Measurements from ENCODE around the gene STIMATE. TPM values are rescaled to one million over a fixed set of nuclear protein-coding genes. Genes with fewer than 3 reads are reported as not detected.

STIMATE gene
- total and polyA plus RNA-seq, 9 of the 15 experiments (the other 6 are each of a cell fraction or from before 2014, with no cell fraction given): 0.14 to 7.7 (median 4.9) TPM

- intact Hi-C loops (cut with micrococcal nuclease) (no loop called here), in situ Hi-C loops (cut with MboI) (no loop called here)
- H3K27ac ChIP-seq (ENCODE audit: extremely low read depth, low read depth, low read length): no peak overlapping the region
- H3K9me3 ChIP-seq (replicated peaks; ENCODE audit: control insufficient read depth, insufficient read depth, low read depth, low read length): no peaks in the 10 kb centered on the region
- BruUV-seq (replicated peaks): no TSS peak
- POLR2A ChIA-PET: interaction anchor here (0.5 to 2.5 kb wide), 2 partner anchors 15 to 1302 kb away, joined by 4 to 11 read pairs; no protein-coding TSS in a partner anchor
- no peaks in the 10 kb centered on the region for H3K79me2 ChIP-seq (ENCODE audit: control insufficient read depth, insufficient read depth, low read length)
- 69% methylated on average over 6 of the region's 10 CpGs for WGBS (ENCODE audit: insufficient coverage, low coverage, missing lambda C conversion rate)
- CTCF ChIA-PET (ENCODE audit: low intra/inter-chr PET ratio): no interaction called here
- no peak for TF ChIP-seq JUNB (CRISPR knock-in tag; conservative IDR thresholded peaks at IDR 0.05)
- no peak for TF ChIP-seq HNRNPH1 (optimal IDR thresholded peaks at IDR 0.05; ENCODE audit: low read depth, low read length)
- no peak for TF ChIP-seq ZNF77 (CRISPR knock-in tag; IDR thresholded peaks at IDR 0.05)
- TF ChIP-seq NEUROD1 (IDR thresholded peaks at IDR 0.05; ENCODE audit: borderline replicate concordance, low read depth, low read length, partially characterized antibody): no peak
- no peak for TF ChIP-seq KAT2B (IDR thresholded peaks at IDR 0.05; ENCODE audit: low read depth, low read length)
- TF ChIP-seq, protein P1, sequence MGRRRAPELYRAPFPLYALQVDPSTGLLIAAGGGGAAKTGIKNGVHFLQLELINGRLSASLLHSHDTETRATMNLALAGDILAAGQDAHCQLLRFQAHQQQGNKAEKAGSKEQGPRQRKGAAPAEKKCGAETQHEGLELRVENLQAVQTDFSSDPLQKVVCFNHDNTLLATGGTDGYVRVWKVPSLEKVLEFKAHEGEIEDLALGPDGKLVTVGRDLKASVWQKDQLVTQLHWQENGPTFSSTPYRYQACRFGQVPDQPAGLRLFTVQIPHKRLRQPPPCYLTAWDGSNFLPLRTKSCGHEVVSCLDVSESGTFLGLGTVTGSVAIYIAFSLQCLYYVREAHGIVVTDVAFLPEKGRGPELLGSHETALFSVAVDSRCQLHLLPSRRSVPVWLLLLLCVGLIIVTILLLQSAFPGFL (CRISPR knock-in tag; IDR thresholded peaks at IDR 0.05): no peak
- no peak for TF ChIP-seq MEIS2 (IDR thresholded peaks at IDR 0.05; ENCODE audit: partially characterized antibody)
- TF ChIP-seq NR2C1 (IDR thresholded peaks at IDR 0.05): no peak
- no peak for TF ChIP-seq NR2C1 (tag; IDR thresholded peaks at IDR 0.05)
- TF ChIP-seq GATAD2A (IDR thresholded peaks at IDR 0.05): no peak
- TF ChIP-seq, protein P2, sequence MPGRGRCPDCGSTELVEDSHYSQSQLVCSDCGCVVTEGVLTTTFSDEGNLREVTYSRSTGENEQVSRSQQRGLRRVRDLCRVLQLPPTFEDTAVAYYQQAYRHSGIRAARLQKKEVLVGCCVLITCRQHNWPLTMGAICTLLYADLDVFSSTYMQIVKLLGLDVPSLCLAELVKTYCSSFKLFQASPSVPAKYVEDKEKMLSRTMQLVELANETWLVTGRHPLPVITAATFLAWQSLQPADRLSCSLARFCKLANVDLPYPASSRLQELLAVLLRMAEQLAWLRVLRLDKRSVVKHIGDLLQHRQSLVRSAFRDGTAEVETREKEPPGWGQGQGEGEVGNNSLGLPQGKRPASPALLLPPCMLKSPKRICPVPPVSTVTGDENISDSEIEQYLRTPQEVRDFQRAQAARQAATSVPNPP (IDR thresholded peaks at IDR 0.05; ENCODE audit: borderline replicate concordance, insufficient read depth, insufficient read length): no peak
- no peak for TF ChIP-seq SRSF9 (IDR thresholded peaks at IDR 0.05; ENCODE audit: borderline replicate concordance, low read depth, low read length)
- no peak for TF ChIP-seq ZNF766 (CRISPR knock-in tag; conservative IDR thresholded peaks at IDR 0.05)
- TF ChIP-seq ZNF518B (CRISPR knock-in tag; IDR thresholded peaks at IDR 0.05): no peak
- H3K9me1 ChIP-seq (ENCODE audit: control insufficient read depth, insufficient read depth, low read length): no peaks in the 10 kb centered on the region
- H3K4me2 ChIP-seq (ENCODE audit: insufficient read depth, low read length): no peak overlapping the region
- DNase-seq (ENCODE audit: extremely low read depth in 1 of 4, low spot score in 3 of 4) (no peak), ATAC-seq (no peak), FAIRE-seq (no peak)
- H2AFZ ChIP-seq (ENCODE audit: low read depth, low read length): no peak overlapping the region
- no peaks in the 10 kb centered on the region for H3K36me3 ChIP-seq (ENCODE audit: control insufficient read depth, insufficient read depth, low read length)
- H4K20me1 ChIP-seq (replicated peaks; ENCODE audit: control insufficient read depth, insufficient read depth, low read length): no peaks in the 10 kb centered on the region
- peaks cover 7 to 14% of the 10 kb centered on the region in 2 experiments; a peak in 4 of 5 replicates for H3K4me1 ChIP-seq (replicated peaks in 1 of 2; ENCODE audit: control insufficient read depth in 2 of 2, insufficient read depth in 2 of 2, low read length in 2 of 2)
- H3K9ac ChIP-seq (ENCODE audit: insufficient read depth in 1 of 2, low read depth in 2 of 2, low read length in 2 of 2): no peak overlapping the region
- H3K27me3 ChIP-seq (ENCODE audit: control insufficient read depth in 2 of 2, insufficient read depth in 2 of 2, low read length in 2 of 2): no peaks in the 10 kb centered on the region
- H3K4me3 ChIP-seq: no peak overlapping the region
These were observed 2.6 kb downstream of the STIMATE start for GRCh38 chr3:52894756-52895155.

Measured in K562 (cell line).